H9 (cell line): ENCODE measurements around the gene SORCS2. TPM values are rescaled to one million over a fixed set of nuclear protein-coding genes. Genes with fewer than 3 reads are reported as not detected.

Experiments
- DNase-seq: peaks from one replicate; pipeline ENCODE4 v3.0.0-alpha.2; 2017
- H2AFZ ChIP-seq: one replicate; pipeline ENCODE4 v1.6.1; 2013; ENCODE audit warnings: mild to moderate bottlenecking, low read length, control low read depth, moderate library complexity
- H2AK5ac ChIP-seq: 2 replicates; pipeline ENCODE4 v1.6.1; 2013; ENCODE audit warnings: low read length, control low read depth, mixed read lengths; ENCODE audit not compliant: insufficient read length
- H2BK120ac ChIP-seq: one replicate; pipeline ENCODE4 v1.6.1; 2013; ENCODE audit warnings: low read depth, mild to moderate bottlenecking, low read length, control low read depth, inconsistent platforms; ENCODE audit not compliant: poor library complexity, severe bottlenecking
- H2BK12ac ChIP-seq: 2 replicates; pipeline ENCODE4 v1.6.1; 2013; ENCODE audit warnings: low read length, control low read depth, mixed read lengths, low read depth; ENCODE audit not compliant: insufficient read length
- H2BK15ac ChIP-seq: 2 replicates; pipeline ENCODE4 v1.6.1; 2013; ENCODE audit warnings: low read depth, low read length, control low read depth
- H2BK20ac ChIP-seq: one replicate; pipeline ENCODE4 v1.6.1; 2013; ENCODE audit warnings: low read depth, mild to moderate bottlenecking, low read length, control low read depth, inconsistent platforms; ENCODE audit not compliant: poor library complexity, severe bottlenecking
- H2BK5ac ChIP-seq: 2 replicates; pipeline ENCODE4 v1.6.1; 2013; ENCODE audit warnings: low read length, control low read depth, mixed read lengths; ENCODE audit not compliant: insufficient read length
- H3K14ac ChIP-seq: 2 replicates; pipeline ENCODE4 v1.6.1; 2013; ENCODE audit warnings: low read length, control low read depth; ENCODE audit not compliant: insufficient read depth
- H3K18ac ChIP-seq: 2 replicates; pipeline ENCODE4 v1.6.1; 2013; ENCODE audit warnings: low read depth, mild to moderate bottlenecking, mixed read lengths, low read length, control low read depth; ENCODE audit not compliant: insufficient read length
- H3K23ac ChIP-seq: 2 replicates; pipeline ENCODE4 v1.6.1; 2013; ENCODE audit warnings: low read length, control low read depth, mixed read lengths, low read depth; ENCODE audit not compliant: insufficient read length
- H3K23me2 ChIP-seq: 2 replicates; pipeline ENCODE4 v1.6.1; 2013; ENCODE audit warnings: low read depth, mild to moderate bottlenecking, mixed read lengths, low read length, control low read depth; ENCODE audit not compliant: insufficient read length, poor library complexity, severe bottlenecking
- H3K27ac ChIP-seq: 2 replicates; pipeline ENCODE4 v1.5.1; 2013; ENCODE audit warnings: low read length, control low read depth, mixed read lengths, low read depth; ENCODE audit not compliant: insufficient read length
- H3K27me3 ChIP-seq: 2 replicates; pipeline ENCODE4 v1.6.1; 2013; ENCODE audit warnings: low read length, control low read depth, inconsistent platforms; ENCODE audit not compliant: insufficient read depth
- H3K4ac ChIP-seq: 2 replicates; pipeline ENCODE4 v1.6.1; 2013; ENCODE audit warnings: low read depth, mild to moderate bottlenecking, control low read depth, inconsistent platforms, low read length, moderate library complexity
- H3K4me1 ChIP-seq: 2 replicates; pipeline ENCODE4 v1.6.1; 2013; ENCODE audit warnings: low read length, control low read depth, inconsistent platforms; ENCODE audit not compliant: insufficient read depth
- H3K4me2 ChIP-seq: 2 replicates; pipeline ENCODE4 v1.6.1; 2013; ENCODE audit warnings: low read length, control low read depth, mixed read lengths; ENCODE audit not compliant: insufficient read length, insufficient read depth
- H3K56ac ChIP-seq: 2 replicates; pipeline ENCODE4 v1.6.1; 2013; ENCODE audit warnings: low read depth, mild to moderate bottlenecking, mixed read lengths, low read length, control low read depth; ENCODE audit not compliant: insufficient read length
- H3K79me1 ChIP-seq: 2 replicates; pipeline ENCODE4 v1.6.1; 2013; ENCODE audit warnings: low read depth, mild to moderate bottlenecking, moderate library complexity, low read length, control low read depth, inconsistent platforms; ENCODE audit not compliant: insufficient read depth, poor library complexity, severe bottlenecking
- H3K79me2 ChIP-seq: 2 replicates; pipeline ENCODE4 v1.6.1; 2013; ENCODE audit warnings: low read length, control low read depth, inconsistent platforms; ENCODE audit not compliant: insufficient read depth
- H3K9ac ChIP-seq: 2 replicates; pipeline ENCODE4 v1.6.1; 2013; ENCODE audit warnings: low read length, control low read depth, mixed read lengths; ENCODE audit not compliant: insufficient read length; ENCODE audit errors: extremely low read depth
- H3K9me3 ChIP-seq: one replicate; pipeline ENCODE4 v1.6.1; 2013; ENCODE audit warnings: low read depth, low read length, inconsistent platforms; ENCODE audit not compliant: control insufficient read depth
- H3T11ph ChIP-seq: one replicate; pipeline ENCODE4 v1.6.1; 2013; ENCODE audit warnings: mild to moderate bottlenecking, low read length, control low read depth, inconsistent platforms
- H4K20me1 ChIP-seq: one replicate; pipeline ENCODE4 v1.6.1; 2013; ENCODE audit not compliant: control insufficient read depth, insufficient read length, insufficient read depth
- H4K5ac ChIP-seq: 2 replicates; pipeline ENCODE4 v1.6.1; 2013; ENCODE audit warnings: low read depth, mild to moderate bottlenecking, mixed read lengths, low read length, control low read depth; ENCODE audit not compliant: insufficient read length
- H4K8ac ChIP-seq: replicated peaks from 2 replicates; pipeline ENCODE4 v1.6.1; 2013; ENCODE audit warnings: low read length, control low read depth, mixed read lengths, low read depth; ENCODE audit not compliant: insufficient read length
- H4K91ac ChIP-seq: 2 replicates; pipeline ENCODE4 v1.6.1; 2013; ENCODE audit warnings: low read depth, mild to moderate bottlenecking, moderate library complexity, mixed read lengths, low read length, control low read depth; ENCODE audit not compliant: insufficient read length
- H3K27ac Mint-ChIP-seq, 3 experiments: 2 replicates in 2 of 3; 3 replicates in 1 of 3; pipeline ENCODE4 v1.8.0; 2020 to 2021; ENCODE audit warnings: mixed read lengths in 3 of 3, mild to moderate bottlenecking in 1 of 3, moderate library complexity in 1 of 3
- H3K27me3 Mint-ChIP-seq: 2 replicates; pipeline ENCODE4 v1.8.0; 2021; ENCODE audit warnings: low read depth, mild to moderate bottlenecking, moderate library complexity, mixed read lengths
- H3K36me3 Mint-ChIP-seq, 3 experiments: 2 replicates in 2 of 3; 3 replicates in 1 of 3; pipeline ENCODE4 v1.8.0; 2020 to 2021; ENCODE audit warnings: low read depth in 3 of 3, mixed read lengths in 3 of 3; ENCODE audit not compliant: insufficient read depth in 1 of 3
- H3K4me1 Mint-ChIP-seq, 2 experiments: 2 replicates each; pipeline ENCODE4 v1.8.0; 2020; ENCODE audit warnings: mixed read lengths in 2 of 2
- H3K4me3 Mint-ChIP-seq, 2 experiments: 2 replicates in 1 of 2; 3 replicates in 1 of 2; pipeline ENCODE4 v1.8.0; 2020 to 2021; ENCODE audit warnings: mild to moderate bottlenecking in 2 of 2, mixed read lengths in 2 of 2, moderate library complexity in 1 of 2
- H3K9me3 Mint-ChIP-seq, 2 experiments: 2 replicates in 1 of 2; 3 replicates in 1 of 2; pipeline ENCODE4 v1.8.0; 2020; ENCODE audit warnings: mild to moderate bottlenecking in 2 of 2, mixed read lengths in 2 of 2, moderate library complexity in 1 of 2
- WGBS: extraction: QIAGEN DNeasy Blood & Tissue Kit; methylation state at CpG from one replicate; pipeline ENCODE4 v1.1.7; 2013; ENCODE audit warnings: missing lambda C conversion rate, low lambda C conversion rate, mixed read lengths; ENCODE audit not compliant: insufficient read length; ENCODE audit errors: extremely low coverage; 5-methylcytosine and 5-hydroxymethylcytosine counted together
- total RNA-seq: library from RNA; stranded (reverse); gene quantifications from 2 replicates; pipeline ENCODE4 v1.2.1, GENCODE V29; 2021
- TF ChIP-seq, protein P1 (sequence below): fragments of 200-600 bp; sonication (generic); conservative IDR thresholded peaks from 3 replicates; pipeline ENCODE4 v1.8.0; 2021; ENCODE audit warnings: antibody characterized with exemption, mild to moderate bottlenecking

The SORCS2 gene
- total RNA-seq, 1 experiment from 2014 or later = 0.57 TPM

DNA sequence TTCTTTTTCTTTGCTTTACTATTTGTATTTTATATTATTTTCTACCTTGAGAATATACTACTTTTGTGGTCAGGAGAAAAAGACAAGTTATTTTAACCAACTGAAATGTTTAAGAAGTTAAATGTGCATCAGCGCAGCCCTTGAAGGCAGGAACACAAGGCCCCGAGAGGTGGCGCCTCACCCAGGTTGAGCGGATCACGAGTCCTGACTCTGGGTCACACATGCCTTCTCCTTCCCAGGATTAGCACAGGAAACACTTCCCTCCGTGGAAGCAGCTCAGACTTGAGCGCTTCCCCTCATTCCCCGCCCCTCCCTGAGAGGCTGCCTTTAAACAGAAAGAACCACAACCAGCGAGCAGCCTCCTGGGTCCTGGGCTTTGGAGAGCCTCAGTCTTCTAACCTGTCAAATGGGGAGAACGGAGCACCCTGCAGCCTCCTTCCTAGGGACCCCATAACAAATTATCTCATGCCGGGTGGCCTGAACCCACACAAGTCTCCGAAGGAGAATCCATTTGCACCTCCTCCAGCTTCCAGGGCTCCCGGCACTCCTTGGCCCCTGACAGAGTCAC lies 529.7 kb downstream of the SORCS2 start:
- Histone ChIP-seq H4K91ac (no peak overlapping the region), H3K27me3 (0 out of 2 replicates have a peak, but pooled peaks cover 3% of the 10 kb centered on the region), H3K23ac (no peak overlapping the region), H2BK15ac (no peak overlapping the region), H3K9me3 (no peaks in the 10 kb centered on the region), H4K8ac (no peak overlapping the region), H2BK20ac (no peak overlapping the region), H2BK12ac (no peak overlapping the region), H3K27ac (no peak overlapping the region), H3T11ph (no peak overlapping the region), H2AK5ac (no peak overlapping the region), H3K14ac (no peak overlapping the region), H2BK120ac (no peak overlapping the region), H3K79me1 (no peaks in the 10 kb centered on the region), H3K79me2 (no peaks in the 10 kb centered on the region), H3K4ac (no peak overlapping the region), H3K23me2 (no peaks in the 10 kb centered on the region), H2BK5ac (no peak overlapping the region), H3K56ac (no peak overlapping the region), H2AFZ (no peak overlapping the region), H3K4me2 (no peak overlapping the region), H4K20me1 (no peaks in the 10 kb centered on the region), H3K9ac (no peak overlapping the region), H4K5ac (no peak overlapping the region), H3K4me1 (no peaks in the 10 kb centered on the region), H3K18ac (no peak overlapping the region)
- peaks cover 0 to 8% (median 3%) of the 10 kb centered on the region in 3 experiments; a peak in 2 of 7 replicates for H3K36me3 Mint-ChIP-seq
- peaks cover 8 to 9% of the 10 kb centered on the region in 2 experiments; a peak in 4 of 5 replicates for H3K9me3 Mint-ChIP-seq
- H3K4me3 Mint-ChIP-seq = no peak overlapping the region
- H3K27me3 Mint-ChIP-seq = peaks cover 37% of the 10 kb centered on the region
- peaks cover 18% of the 10 kb centered on the region in 2 experiments for H3K4me1 Mint-ChIP-seq
- 0 out of 7 replicates have a peak overlapping the region, but pooled peaks of 1 of the 3 experiments have one; percentile 61 for H3K27ac Mint-ChIP-seq
- WGBS = no CpG with 5 or more reads among the region's 13 CpGs
- DNase-seq = no peak
- TF ChIP-seq, protein P1, sequence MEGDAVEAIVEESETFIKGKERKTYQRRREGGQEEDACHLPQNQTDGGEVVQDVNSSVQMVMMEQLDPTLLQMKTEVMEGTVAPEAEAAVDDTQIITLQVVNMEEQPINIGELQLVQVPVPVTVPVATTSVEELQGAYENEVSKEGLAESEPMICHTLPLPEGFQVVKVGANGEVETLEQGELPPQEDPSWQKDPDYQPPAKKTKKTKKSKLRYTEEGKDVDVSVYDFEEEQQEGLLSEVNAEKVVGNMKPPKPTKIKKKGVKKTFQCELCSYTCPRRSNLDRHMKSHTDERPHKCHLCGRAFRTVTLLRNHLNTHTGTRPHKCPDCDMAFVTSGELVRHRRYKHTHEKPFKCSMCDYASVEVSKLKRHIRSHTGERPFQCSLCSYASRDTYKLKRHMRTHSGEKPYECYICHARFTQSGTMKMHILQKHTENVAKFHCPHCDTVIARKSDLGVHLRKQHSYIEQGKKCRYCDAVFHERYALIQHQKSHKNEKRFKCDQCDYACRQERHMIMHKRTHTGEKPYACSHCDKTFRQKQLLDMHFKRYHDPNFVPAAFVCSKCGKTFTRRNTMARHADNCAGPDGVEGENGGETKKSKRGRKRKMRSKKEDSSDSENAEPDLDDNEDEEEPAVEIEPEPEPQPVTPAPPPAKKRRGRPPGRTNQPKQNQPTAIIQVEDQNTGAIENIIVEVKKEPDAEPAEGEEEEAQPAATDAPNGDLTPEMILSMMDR = peak; percentile 51
